ENCODE data around the gene PIF1.

- no peak for TF ChIP-seq POLR2AphosphoS5 (IDR thresholded peaks at IDR 0.05)
- TF ChIP-seq, protein P1, sequence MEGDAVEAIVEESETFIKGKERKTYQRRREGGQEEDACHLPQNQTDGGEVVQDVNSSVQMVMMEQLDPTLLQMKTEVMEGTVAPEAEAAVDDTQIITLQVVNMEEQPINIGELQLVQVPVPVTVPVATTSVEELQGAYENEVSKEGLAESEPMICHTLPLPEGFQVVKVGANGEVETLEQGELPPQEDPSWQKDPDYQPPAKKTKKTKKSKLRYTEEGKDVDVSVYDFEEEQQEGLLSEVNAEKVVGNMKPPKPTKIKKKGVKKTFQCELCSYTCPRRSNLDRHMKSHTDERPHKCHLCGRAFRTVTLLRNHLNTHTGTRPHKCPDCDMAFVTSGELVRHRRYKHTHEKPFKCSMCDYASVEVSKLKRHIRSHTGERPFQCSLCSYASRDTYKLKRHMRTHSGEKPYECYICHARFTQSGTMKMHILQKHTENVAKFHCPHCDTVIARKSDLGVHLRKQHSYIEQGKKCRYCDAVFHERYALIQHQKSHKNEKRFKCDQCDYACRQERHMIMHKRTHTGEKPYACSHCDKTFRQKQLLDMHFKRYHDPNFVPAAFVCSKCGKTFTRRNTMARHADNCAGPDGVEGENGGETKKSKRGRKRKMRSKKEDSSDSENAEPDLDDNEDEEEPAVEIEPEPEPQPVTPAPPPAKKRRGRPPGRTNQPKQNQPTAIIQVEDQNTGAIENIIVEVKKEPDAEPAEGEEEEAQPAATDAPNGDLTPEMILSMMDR (IDR thresholded peaks at IDR 0.05; ENCODE audit: poor library complexity, severe bottlenecking) = no peak
- no peak for TF ChIP-seq EZH2 (IDR thresholded peaks at IDR 0.05; ENCODE audit: borderline replicate concordance, insufficient read depth, low read length, poor library complexity, severe bottlenecking)
- TF ChIP-seq RAD21 (conservative IDR thresholded peaks at IDR 0.05) = no peak
- TF ChIP-seq TAF1 (IDR thresholded peaks at IDR 0.05; ENCODE audit: low read depth) = no peak
- TF ChIP-seq, protein P2, sequence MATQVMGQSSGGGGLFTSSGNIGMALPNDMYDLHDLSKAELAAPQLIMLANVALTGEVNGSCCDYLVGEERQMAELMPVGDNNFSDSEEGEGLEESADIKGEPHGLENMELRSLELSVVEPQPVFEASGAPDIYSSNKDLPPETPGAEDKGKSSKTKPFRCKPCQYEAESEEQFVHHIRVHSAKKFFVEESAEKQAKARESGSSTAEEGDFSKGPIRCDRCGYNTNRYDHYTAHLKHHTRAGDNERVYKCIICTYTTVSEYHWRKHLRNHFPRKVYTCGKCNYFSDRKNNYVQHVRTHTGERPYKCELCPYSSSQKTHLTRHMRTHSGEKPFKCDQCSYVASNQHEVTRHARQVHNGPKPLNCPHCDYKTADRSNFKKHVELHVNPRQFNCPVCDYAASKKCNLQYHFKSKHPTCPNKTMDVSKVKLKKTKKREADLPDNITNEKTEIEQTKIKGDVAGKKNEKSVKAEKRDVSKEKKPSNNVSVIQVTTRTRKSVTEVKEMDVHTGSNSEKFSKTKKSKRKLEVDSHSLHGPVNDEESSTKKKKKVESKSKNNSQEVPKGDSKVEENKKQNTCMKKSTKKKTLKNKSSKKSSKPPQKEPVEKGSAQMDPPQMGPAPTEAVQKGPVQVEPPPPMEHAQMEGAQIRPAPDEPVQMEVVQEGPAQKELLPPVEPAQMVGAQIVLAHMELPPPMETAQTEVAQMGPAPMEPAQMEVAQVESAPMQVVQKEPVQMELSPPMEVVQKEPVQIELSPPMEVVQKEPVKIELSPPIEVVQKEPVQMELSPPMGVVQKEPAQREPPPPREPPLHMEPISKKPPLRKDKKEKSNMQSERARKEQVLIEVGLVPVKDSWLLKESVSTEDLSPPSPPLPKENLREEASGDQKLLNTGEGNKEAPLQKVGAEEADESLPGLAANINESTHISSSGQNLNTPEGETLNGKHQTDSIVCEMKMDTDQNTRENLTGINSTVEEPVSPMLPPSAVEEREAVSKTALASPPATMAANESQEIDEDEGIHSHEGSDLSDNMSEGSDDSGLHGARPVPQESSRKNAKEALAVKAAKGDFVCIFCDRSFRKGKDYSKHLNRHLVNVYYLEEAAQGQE (IDR thresholded peaks at IDR 0.05; ENCODE audit: borderline replicate concordance) = no peak
Observed at GRCh38 chr15:64791401-64791800, 34.0 kb downstream of the PIF1 start.

All from neural cell (in vitro differentiated cells).